ENCODE data around the gene KMT2D. TPM values are rescaled to one million over a fixed set of nuclear protein-coding genes. Genes with fewer than 3 reads are reported as not detected.

Gene KMT2D, protein sequence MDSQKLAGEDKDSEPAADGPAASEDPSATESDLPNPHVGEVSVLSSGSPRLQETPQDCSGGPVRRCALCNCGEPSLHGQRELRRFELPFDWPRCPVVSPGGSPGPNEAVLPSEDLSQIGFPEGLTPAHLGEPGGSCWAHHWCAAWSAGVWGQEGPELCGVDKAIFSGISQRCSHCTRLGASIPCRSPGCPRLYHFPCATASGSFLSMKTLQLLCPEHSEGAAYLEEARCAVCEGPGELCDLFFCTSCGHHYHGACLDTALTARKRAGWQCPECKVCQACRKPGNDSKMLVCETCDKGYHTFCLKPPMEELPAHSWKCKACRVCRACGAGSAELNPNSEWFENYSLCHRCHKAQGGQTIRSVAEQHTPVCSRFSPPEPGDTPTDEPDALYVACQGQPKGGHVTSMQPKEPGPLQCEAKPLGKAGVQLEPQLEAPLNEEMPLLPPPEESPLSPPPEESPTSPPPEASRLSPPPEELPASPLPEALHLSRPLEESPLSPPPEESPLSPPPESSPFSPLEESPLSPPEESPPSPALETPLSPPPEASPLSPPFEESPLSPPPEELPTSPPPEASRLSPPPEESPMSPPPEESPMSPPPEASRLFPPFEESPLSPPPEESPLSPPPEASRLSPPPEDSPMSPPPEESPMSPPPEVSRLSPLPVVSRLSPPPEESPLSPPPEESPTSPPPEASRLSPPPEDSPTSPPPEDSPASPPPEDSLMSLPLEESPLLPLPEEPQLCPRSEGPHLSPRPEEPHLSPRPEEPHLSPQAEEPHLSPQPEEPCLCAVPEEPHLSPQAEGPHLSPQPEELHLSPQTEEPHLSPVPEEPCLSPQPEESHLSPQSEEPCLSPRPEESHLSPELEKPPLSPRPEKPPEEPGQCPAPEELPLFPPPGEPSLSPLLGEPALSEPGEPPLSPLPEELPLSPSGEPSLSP (N-terminal part only)
- total RNA-seq (2014; rRNA removed; shearing (Covaris generic)) = 12.4 and 17.0 TPM in 2 replicates
- polyA plus RNA-seq (2015; cell fraction: cytosol; rRNA removed) = 13.0 and 17.8 TPM in 2 replicates
- polyA plus RNA-seq (2015; cell fraction: nucleus; rRNA removed) = 51.9 and 58.4 TPM in 2 replicates

- DNase-seq (ENCODE audit: low read depth) = peak; percentile 86
Observed at GRCh38 chr12:49060237-49061156, at the start of gene KMT2D. Gene KMT2D, minus strand, starts transcription at chr12:49060794. Its CDS starts 5,470 bp downstream, at chr12:49055324.

DNA sequence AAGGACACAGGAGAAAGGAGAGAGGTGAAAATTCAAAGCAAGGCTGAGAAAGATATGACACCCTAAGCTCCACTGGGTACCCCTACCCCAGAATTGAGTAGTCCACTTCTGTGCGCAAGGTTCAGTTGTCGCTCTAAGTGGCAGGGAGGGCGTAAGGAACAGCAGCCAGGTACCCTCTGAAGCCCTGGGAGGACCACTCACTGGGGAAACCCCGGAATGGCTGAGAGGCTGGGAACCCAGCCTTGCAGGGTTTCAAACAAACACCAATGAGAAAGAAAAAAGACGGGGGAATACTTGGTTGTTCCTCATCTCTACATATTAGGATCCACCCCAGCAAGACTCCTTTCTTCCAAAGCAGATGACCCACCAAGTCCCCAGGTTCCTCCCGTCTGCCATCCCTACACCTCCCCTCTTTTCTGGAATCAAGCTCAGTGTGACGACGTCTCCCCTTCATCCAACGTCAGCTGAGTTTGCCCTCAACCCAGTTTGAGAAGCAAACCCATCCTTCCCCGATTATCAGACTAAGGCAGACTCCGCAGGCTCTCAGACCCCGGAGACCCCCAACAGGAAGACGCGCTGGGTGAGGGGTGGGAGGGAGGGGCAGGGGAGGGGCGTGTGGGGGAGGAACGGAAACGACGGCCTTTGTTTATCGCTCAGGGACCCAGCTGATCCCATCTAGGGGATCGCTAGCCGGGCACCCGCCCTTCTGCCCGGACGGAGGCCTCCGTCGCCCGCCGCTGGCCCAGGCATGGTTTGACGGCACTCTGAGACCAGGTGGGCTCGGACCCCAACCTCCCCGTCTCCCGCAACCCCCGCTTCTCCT is 49.3 kb upstream of the KMT2D start:
- DNase-seq (ENCODE audit: low read depth) = no peak

DNA sequence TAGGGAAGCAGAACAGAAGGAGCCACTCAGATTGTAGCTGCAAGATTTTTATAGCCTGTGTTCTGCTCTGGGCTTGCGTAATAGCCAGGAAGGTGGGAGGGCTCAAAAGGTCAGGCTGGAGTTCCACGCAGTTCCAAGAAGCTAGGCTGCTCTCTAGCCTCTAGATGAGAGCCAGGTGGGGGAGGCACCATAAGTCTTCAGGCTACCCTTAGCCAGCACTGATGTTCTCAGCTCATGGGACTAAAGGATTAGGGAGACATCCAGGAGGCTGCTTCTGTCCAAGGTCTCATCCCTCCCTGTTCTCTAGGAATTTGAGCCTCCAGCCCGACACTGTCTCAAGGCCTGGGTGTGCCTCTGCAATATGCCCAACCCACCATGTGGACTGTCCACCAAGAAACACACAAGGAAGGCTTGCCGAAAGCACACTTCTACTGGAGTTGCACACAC is 48.4 kb upstream of the KMT2D start:
- no peak for DNase-seq (ENCODE audit: low read depth)

DNA sequence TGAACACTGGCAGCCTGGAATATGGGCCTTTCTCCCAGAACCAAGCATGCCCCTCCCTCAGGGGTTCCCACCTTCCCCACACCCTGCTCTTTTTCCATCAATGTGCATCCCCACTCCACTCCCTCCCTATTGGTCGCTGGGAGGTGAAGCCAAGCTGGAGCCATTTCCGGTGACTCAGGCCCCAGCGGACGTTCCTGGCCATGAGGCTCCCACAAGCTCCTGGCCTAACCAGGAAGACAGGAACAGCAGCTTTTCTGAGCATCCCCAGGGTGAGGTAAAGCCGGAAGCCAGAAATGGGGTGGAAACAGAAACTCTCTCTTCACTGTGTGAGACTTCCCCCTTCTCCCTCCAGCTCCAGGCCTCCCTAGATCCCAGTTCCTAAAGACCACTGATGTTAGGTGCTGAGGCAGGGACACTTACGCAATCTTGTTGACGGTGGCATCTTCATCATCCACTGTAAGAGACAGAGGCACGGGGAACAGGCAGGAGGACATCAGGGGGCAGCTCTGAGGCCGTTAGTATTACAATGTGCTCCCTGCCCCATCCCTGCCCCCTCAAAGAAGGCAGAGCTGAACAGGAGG is 45.0 kb upstream of the KMT2D start:
- peak; percentile 91 for DNase-seq (ENCODE audit: low read depth)

- no peak for DNase-seq (ENCODE audit: low read depth)
Observed at GRCh38 chr12:49104822-49105221, 44.2 kb upstream of the KMT2D start.

DNA sequence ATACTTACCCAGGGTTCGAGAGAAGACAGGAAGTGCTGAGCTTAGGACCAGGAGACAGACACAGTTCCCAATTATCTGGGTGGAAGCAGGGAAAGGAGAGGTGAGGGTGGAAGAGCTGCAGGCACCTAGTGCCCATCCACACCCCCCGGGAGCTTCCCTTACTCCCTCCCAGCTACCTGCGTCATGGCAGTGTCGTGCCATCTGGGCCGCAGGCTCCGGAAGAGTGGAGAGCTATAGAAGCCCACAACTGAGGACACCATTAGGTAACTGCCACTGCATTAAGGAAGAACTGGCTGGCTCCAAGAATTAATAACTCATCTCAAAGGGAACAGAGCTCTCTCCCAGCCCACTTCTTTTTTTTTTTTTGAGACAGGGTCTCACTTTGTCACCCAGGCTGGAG is 39.8 kb upstream of the KMT2D start:
- no peak for DNase-seq (ENCODE audit: low read depth)

DNA sequence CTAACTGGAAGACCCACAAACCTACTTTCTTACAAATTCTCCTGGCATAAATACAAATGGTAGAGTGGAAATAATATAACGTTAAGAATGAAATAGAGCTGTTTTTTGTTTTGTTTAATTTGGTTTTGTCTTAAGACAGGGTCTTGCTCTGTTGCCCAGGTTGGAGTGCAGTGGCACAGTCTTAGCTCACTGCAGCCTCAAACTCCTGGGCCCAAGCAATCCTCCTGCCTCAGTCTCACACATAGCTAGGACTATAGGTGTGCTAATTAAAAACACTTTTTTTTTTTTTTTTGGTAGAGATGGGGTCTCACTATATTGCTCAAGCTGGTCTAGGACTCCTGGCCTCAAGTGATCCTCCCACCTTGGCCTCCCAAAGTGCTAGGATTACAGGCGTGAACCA is 38.1 kb upstream of the KMT2D start:
- DNase-seq (ENCODE audit: low read depth) = no peak

GRCh38 chr12:49098035-49098451 is 37.4 kb upstream of the KMT2D start:
- DNase-seq (ENCODE audit: low read depth) = peak; percentile 57

- no peak for DNase-seq (ENCODE audit: low read depth)
Observed at GRCh38 chr12:49097381-49097780, 36.8 kb upstream of the KMT2D start.

DNA sequence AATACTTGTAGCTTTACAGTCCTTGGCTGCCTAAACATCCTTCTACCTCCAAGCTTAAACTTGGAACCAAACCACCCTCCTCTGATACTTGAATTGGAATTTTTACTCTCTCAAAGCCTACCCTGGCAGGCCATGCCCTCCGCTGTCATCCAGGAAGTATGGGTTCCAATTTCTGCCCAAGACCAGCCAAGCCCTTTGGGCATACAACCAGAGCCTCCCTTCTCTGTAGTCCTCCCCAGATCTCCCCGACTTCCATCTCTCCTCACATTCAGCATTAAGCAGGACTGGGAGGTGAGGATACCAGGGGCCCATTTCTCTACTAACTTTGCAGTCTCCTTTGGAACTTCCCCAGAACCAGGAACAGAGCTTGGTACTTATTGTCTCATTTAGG is 34.4 kb upstream of the KMT2D start:
- DNase-seq (ENCODE audit: low read depth) = no peak

GRCh38 chr12:49094160-49094974 is 33.8 kb upstream of the KMT2D start, which contains the start of gene DHH:
Gene DHH, minus strand, starts transcription at chr12:49094801. Its CDS starts 289 bp downstream, at chr12:49094512.
- DNase-seq (ENCODE audit: low read depth) = no peak

DNA sequence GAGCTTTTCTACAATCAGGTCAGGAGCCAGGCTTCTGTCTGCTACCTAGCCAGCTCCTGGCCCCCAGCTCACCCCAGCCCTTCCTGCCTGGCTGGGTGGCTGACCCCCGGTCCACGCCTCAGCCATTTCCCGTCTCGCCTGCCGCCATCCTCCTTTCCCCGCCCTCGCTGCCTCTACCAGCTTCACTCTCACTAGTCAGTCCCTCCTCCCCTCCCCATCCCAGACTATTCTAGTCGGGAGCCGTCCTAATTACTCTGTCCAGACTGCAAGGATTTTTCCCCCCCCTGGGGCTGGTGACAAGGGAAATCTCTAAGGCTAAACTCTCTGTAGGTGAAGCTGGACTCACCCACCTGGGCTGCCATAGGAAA is 33.2 kb upstream of the KMT2D start:
- DNase-seq (ENCODE audit: low read depth) = no peak

DNA sequence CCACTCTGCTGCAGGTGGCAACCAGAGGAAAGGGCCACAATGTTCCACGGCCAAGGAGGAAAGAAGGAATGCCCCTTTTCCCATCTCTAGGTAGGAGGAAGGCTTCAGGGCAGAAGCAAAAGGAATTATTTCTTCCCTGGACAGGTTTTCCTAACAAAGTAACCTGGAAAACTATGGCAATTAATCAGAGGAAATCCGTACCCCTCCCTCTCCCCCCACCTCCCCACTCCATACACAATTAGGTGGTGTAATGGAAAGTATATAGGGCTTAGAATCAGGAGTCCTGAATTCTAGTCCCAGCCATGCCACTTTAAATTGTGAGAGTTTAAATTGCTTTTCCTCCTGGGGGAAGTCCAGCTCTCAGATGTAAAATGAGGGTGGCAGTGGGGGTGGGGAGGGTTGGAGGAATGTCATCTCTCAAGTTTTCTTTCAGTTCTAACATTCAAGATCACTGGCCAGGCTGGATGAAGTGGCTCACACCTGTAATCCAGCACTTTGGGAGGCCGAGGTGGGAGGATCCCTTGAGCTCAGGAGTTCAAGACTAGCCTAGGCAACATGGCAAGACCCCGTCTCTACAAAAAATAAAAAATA is 32.3 kb upstream of the KMT2D start:
- no peak for DNase-seq (ENCODE audit: low read depth)

DNA sequence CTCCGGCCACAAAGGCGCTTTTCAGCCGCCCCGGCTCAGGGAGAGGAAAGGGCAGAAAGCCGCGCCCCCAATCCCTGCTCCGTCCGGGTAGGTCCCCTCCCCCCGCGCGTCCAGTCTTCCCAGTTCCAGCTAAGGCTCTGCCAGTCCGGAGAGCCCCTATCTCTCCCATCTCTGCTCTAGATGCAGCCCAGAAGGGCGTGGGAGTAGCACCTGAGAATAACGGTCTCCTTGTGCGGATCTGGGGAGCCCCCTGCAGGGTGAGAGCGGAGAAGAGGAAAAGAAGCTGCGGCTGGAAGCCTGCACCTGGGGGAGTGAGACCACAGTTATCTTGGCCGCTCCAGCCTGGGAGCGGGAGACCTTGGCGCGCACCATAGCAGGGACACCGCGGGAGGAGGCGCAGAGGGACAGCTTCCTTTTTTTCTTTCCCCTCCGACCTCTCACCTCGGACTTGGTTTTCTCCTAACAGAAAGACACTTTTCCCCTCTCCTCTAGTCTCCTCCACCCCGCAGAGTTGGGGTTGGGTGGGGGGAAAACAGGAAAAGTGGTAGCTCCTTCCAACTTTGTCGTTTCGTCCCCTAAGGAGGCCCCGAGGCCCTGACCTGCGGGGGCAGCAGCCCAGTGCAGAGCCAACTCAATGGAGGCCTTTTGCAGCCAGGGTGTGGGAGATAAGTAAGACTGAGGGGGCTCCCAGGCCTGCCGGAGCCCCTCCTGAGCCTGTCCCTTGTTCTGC is 31.7 kb upstream of the KMT2D start:
- DNase-seq (ENCODE audit: low read depth) = peak; percentile 59

DNA sequence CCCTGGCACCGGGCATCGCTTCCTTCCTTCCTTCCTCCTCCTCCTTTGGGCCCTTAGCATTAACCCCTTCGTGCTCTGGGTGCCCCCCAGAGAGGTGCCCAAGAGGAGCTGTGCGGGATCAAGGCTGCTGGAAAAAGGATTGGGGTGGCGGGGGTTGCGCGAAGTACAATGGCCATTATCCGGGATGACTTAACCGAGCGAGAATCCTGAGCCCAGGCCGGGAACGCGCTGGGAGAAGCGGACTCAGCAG is 31.2 kb upstream of the KMT2D start:
- DNase-seq (ENCODE audit: low read depth) = no peak

DNA sequence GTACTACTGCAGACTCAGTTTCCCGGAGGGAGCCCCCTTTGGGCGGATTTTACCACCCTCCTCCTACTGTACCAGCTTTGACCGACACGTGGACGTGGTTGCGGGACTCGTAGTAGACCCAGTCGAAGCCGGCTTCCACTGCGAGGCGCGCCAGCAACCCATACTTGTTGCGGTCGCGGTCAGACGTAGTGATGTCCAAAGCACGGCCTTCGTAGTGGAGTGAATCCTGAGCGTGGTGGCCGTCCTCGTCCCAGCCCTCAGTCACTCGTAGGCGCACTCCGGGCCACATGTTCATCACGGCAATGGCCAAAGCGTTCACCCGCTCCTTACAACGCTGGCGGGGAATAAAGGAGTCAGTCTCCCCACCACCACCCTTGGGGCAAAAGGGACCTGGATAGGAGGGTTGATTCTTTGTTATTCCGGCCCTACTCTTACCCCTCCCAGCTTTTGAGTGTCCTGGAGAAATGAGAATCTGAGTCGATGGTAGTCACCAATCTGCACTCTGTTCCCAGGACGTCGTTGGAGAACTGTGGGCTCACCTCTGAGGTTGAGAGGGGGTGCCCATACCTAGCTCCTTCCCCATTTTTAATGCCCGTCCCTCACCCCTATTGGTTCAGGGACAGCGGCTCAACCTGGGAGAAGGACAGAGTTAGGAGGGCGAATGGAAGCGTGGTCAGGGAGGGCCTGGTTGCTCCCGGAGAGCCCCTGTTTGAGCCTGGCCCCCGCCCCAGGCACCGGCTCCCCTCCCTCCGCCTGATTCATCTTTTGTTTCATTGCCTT is 30.7 kb upstream of the KMT2D start:
- no peak for DNase-seq (ENCODE audit: low read depth)
